ENCODE measurements around the gene ASTN1. TPM values are rescaled to one million over a fixed set of nuclear protein-coding genes. Genes with fewer than 3 reads are reported as not detected.

ASTN1 gene
- total and polyA plus RNA-seq, 4 experiments from 2014 or later = not detected

GRCh38 chr1:177002891-177003290 is 161.6 kb downstream of the ASTN1 start:
- no peaks in the 10 kb centered on the region for H3K4me1 Mint-ChIP-seq
- no peak overlapping the region for H3K4me3 Mint-ChIP-seq

DNA sequence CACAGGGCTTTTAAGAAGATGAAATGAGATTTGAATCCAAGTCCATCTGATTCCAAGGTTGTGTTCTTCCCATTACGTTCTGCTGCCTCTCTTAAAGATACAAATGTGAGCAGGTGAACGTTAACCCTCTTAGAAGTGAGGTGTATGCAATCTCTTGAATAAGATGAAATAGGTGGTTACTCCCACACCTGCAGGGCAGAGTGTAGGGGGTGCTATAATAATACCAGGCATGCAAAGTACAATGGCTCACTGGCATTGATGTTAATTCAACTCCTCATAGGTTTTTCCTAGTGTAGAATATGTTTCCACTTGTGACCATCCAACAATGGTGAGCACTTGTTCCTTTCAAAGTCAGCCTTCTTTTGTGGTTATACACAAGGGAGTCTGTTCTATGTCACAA is 163.0 kb downstream of the ASTN1 start:
- Histone ChIP-seq H3K27me3 (ENCODE audit: insufficient read depth, low read length) (no peaks in the 10 kb centered on the region), H3K9me3 (ENCODE audit: control insufficient read depth in 1 of 2, low read length in 2 of 2) (no peaks in the 10 kb centered on the region), H3K4me3 (ENCODE audit: low read length in 2 of 2) (no peak overlapping the region), H3K36me3 (ENCODE audit: insufficient read depth, low read length) (no peaks in the 10 kb centered on the region), H3K4me1 (ENCODE audit: insufficient read depth, low read length) (no peaks in the 10 kb centered on the region), H3K27ac (ENCODE audit: low read depth, low read length) (no peak overlapping the region)
- Mint-ChIP-seq H3K27me3 (no peaks in the 10 kb centered on the region), H3K4me1 (no peaks in the 10 kb centered on the region), H3K9me3 (peaks cover 0 to 6% (median 4%) of the 10 kb centered on the region in 8 donors), H3K36me3 (no peaks in the 10 kb centered on the region), H3K4me3 (no peak overlapping the region), H3K27ac (no peak overlapping the region)
- intact Hi-C loops (cut with micrococcal nuclease) = no loop called here
- no peak for DNase-seq
- ChIA-PET CTCF (ENCODE audit: partially characterized antibody) (no interaction called here), POLR2A (ENCODE audit: partially characterized antibody) (no interaction called here)

More at GRCh38 chr1:177002891-177003290, 161.6 kb downstream of the ASTN1 start:
- H3K27me3 Mint-ChIP-seq = no peaks in the 10 kb centered on the region
- ChIA-PET CTCF (ENCODE audit: partially characterized antibody) (no interaction called here), POLR2A (ENCODE audit: partially characterized antibody) (no interaction called here)
- intact Hi-C loops (cut with micrococcal nuclease) = no loop called here
- no peaks in the 10 kb centered on the region for H3K27me3 ChIP-seq (ENCODE audit: insufficient read depth, low read length)
- DNase-seq = no peak
- H3K27ac Mint-ChIP-seq = no peak overlapping the region
- H3K9me3 ChIP-seq (ENCODE audit: control insufficient read depth in 1 of 2, low read length in 2 of 2) = no peaks in the 10 kb centered on the region
- H3K27ac ChIP-seq (ENCODE audit: low read depth, low read length) = no peak overlapping the region
- H3K9me3 Mint-ChIP-seq = peaks cover 0 to 5% (median 2%) of the 10 kb centered on the region in 8 donors
- no peaks in the 10 kb centered on the region for H3K36me3 ChIP-seq (ENCODE audit: insufficient read depth, low read length)
- H3K4me1 ChIP-seq (ENCODE audit: insufficient read depth, low read length) = no peaks in the 10 kb centered on the region
- no peaks in the 10 kb centered on the region for H3K36me3 Mint-ChIP-seq
- no peak overlapping the region for H3K4me3 ChIP-seq (ENCODE audit: low read length in 2 of 2)

- Mint-ChIP-seq H3K4me1 (no peaks in the 10 kb centered on the region), H3K27ac (no peak overlapping the region), H3K9me3 (peaks cover 3 to 9% (median 4%) of the 10 kb centered on the region in 8 donors), H3K36me3 (no peaks in the 10 kb centered on the region), H3K4me3 (no peak overlapping the region), H3K27me3 (no peaks in the 10 kb centered on the region)
- Histone ChIP-seq H3K27ac (ENCODE audit: low read depth, low read length) (no peak overlapping the region), H3K27me3 (ENCODE audit: insufficient read depth, low read length) (no peaks in the 10 kb centered on the region), H3K4me3 (ENCODE audit: low read length in 2 of 2) (no peak overlapping the region), H3K4me1 (ENCODE audit: insufficient read depth, low read length) (no peaks in the 10 kb centered on the region), H3K9me3 (ENCODE audit: control insufficient read depth in 1 of 2, low read length in 2 of 2) (no peaks in the 10 kb centered on the region), H3K36me3 (ENCODE audit: insufficient read depth, low read length) (no peaks in the 10 kb centered on the region)
- DNase-seq = no peak
- intact Hi-C loops (cut with micrococcal nuclease) = no loop called here
- CTCF ChIA-PET (ENCODE audit: partially characterized antibody) = no interaction called here
- POLR2A ChIA-PET (ENCODE audit: partially characterized antibody) = no interaction called here
These were observed 166.2 kb downstream of the ASTN1 start for GRCh38 chr1:176998183-176998795.

GRCh38 chr1:176996456-176997090 is 167.9 kb downstream of the ASTN1 start:
- H3K4me3 ChIP-seq (ENCODE audit: low read length in 2 of 2) = no peak overlapping the region
- Mint-ChIP-seq H3K27me3 (no peaks in the 10 kb centered on the region), H3K4me3 (no peak overlapping the region), H3K4me1 (no peaks in the 10 kb centered on the region), H3K36me3 (no peaks in the 10 kb centered on the region), H3K27ac (no peak overlapping the region), H3K9me3 (peaks cover 0 to 8% (median 5%) of the 10 kb centered on the region in 8 donors)
- intact Hi-C loops (cut with micrococcal nuclease) = no loop called here
- H3K4me1 ChIP-seq (ENCODE audit: insufficient read depth, low read length) = no peaks in the 10 kb centered on the region
- no peaks in the 10 kb centered on the region for H3K9me3 ChIP-seq (ENCODE audit: control insufficient read depth in 1 of 2, low read length in 2 of 2)
- POLR2A ChIA-PET (ENCODE audit: partially characterized antibody) = no interaction called here
- CTCF ChIA-PET (ENCODE audit: partially characterized antibody) = no interaction called here
- DNase-seq = no peak
- H3K36me3 ChIP-seq (ENCODE audit: insufficient read depth, low read length) = no peaks in the 10 kb centered on the region
- H3K27me3 ChIP-seq (ENCODE audit: insufficient read depth, low read length) = no peaks in the 10 kb centered on the region
- H3K27ac ChIP-seq (ENCODE audit: low read depth, low read length) = no peak overlapping the region

- intact Hi-C loops (cut with micrococcal nuclease) = no loop called here
- Mint-ChIP-seq H3K36me3 (no peaks in the 10 kb centered on the region), H3K9me3 (peaks cover 0 to 10% (median 4%) of the 10 kb centered on the region in 8 donors), H3K27me3 (peaks cover 0 to 2% of the 10 kb centered on the region in 2 donors), H3K4me3 (no peak overlapping the region), H3K4me1 (no peaks in the 10 kb centered on the region), H3K27ac (no peak overlapping the region)
- no peaks in the 10 kb centered on the region for H3K4me1 ChIP-seq (ENCODE audit: insufficient read depth, low read length)
- H3K9me3 ChIP-seq (ENCODE audit: control insufficient read depth in 1 of 2, low read length in 2 of 2) = no peaks in the 10 kb centered on the region
- H3K27me3 ChIP-seq (ENCODE audit: insufficient read depth, low read length) = no peaks in the 10 kb centered on the region
- ChIA-PET POLR2A (ENCODE audit: partially characterized antibody) (no interaction called here), CTCF (ENCODE audit: partially characterized antibody) (no interaction called here)
- H3K36me3 ChIP-seq (ENCODE audit: insufficient read depth, low read length) = no peaks in the 10 kb centered on the region
- H3K27ac ChIP-seq (ENCODE audit: low read depth, low read length) = no peak overlapping the region
- no peak overlapping the region for H3K4me3 ChIP-seq (ENCODE audit: low read length in 2 of 2)
- DNase-seq = no peak
These were observed 169.4 kb downstream of the ASTN1 start for GRCh38 chr1:176994931-176995596.

DNA sequence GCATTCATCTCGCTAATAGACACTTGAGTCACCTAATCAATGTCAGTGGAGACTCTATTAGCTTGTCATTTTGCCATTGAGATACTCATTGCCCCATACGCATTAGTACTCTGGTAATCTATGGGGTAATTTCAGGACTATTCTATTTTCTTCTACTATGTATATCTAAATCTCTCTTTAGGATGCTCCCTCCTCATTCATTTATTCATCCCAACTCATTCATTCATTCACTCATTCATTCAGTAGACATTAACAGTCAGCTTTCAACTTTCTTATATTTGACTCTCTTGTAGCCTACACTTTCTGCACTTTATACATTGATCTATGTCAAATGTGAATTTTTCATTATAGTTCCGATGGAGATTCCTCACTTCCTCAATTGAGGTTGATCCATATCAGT is 170.9 kb downstream of the ASTN1 start:
- no peak for DNase-seq
- POLR2A ChIA-PET (ENCODE audit: partially characterized antibody) = no interaction called here
- Histone ChIP-seq H3K36me3 (ENCODE audit: insufficient read depth, low read length) (no peaks in the 10 kb centered on the region), H3K27ac (ENCODE audit: low read depth, low read length) (no peak overlapping the region), H3K9me3 (ENCODE audit: control insufficient read depth in 1 of 2, low read length in 2 of 2) (no peaks in the 10 kb centered on the region), H3K4me3 (ENCODE audit: low read length in 2 of 2) (no peak overlapping the region), H3K4me1 (ENCODE audit: insufficient read depth, low read length) (no peaks in the 10 kb centered on the region), H3K27me3 (ENCODE audit: insufficient read depth, low read length) (no peaks in the 10 kb centered on the region)
- peaks cover 0 to 2% of the 10 kb centered on the region in 2 donors for H3K27me3 Mint-ChIP-seq
- no peak overlapping the region for H3K27ac Mint-ChIP-seq
- intact Hi-C loops (cut with micrococcal nuclease) = no loop called here
- no peaks in the 10 kb centered on the region for H3K36me3 Mint-ChIP-seq
- CTCF ChIA-PET (ENCODE audit: partially characterized antibody) = no interaction called here
- H3K4me1 Mint-ChIP-seq = no peaks in the 10 kb centered on the region
- peaks cover 0 to 10% (median 4%) of the 10 kb centered on the region in 8 donors for H3K9me3 Mint-ChIP-seq
- H3K4me3 Mint-ChIP-seq = no peak overlapping the region

GRCh38 chr1:176989754-176990153 is 174.8 kb downstream of the ASTN1 start:
- H3K27me3 Mint-ChIP-seq = peaks cover 0 to 6% of the 10 kb centered on the region in 2 donors
- Histone ChIP-seq H3K36me3 (ENCODE audit: insufficient read depth, low read length) (no peaks in the 10 kb centered on the region), H3K4me3 (ENCODE audit: low read length in 2 of 2) (no peak overlapping the region), H3K27ac (ENCODE audit: low read depth, low read length) (no peak overlapping the region), H3K9me3 (ENCODE audit: control insufficient read depth in 1 of 2, low read length in 2 of 2) (no peaks in the 10 kb centered on the region), H3K4me1 (ENCODE audit: insufficient read depth, low read length) (no peaks in the 10 kb centered on the region), H3K27me3 (ENCODE audit: insufficient read depth, low read length) (no peaks in the 10 kb centered on the region)
- H3K4me1 Mint-ChIP-seq = no peaks in the 10 kb centered on the region
- intact Hi-C loops (cut with micrococcal nuclease) = no loop called here
- CTCF ChIA-PET (ENCODE audit: partially characterized antibody) = no interaction called here
- H3K27ac Mint-ChIP-seq = no peak overlapping the region
- H3K4me3 Mint-ChIP-seq = no peak overlapping the region
- H3K36me3 Mint-ChIP-seq = no peaks in the 10 kb centered on the region
- peaks cover 0 to 8% (median 0%) of the 10 kb centered on the region in 8 donors for H3K9me3 Mint-ChIP-seq
- no peak for DNase-seq
- POLR2A ChIA-PET (ENCODE audit: partially characterized antibody) = no interaction called here

Measured in CD4-positive, alpha-beta memory T cell (primary cell).